Measurements from ENCODE around the gene NAPSA.
"Not testable (repeated sequence)": the region's sequence is repeated elsewhere in the genome, so short reads cannot be mapped to it uniquely, and the experiment has no call there.

Gene NAPSA

DNA sequence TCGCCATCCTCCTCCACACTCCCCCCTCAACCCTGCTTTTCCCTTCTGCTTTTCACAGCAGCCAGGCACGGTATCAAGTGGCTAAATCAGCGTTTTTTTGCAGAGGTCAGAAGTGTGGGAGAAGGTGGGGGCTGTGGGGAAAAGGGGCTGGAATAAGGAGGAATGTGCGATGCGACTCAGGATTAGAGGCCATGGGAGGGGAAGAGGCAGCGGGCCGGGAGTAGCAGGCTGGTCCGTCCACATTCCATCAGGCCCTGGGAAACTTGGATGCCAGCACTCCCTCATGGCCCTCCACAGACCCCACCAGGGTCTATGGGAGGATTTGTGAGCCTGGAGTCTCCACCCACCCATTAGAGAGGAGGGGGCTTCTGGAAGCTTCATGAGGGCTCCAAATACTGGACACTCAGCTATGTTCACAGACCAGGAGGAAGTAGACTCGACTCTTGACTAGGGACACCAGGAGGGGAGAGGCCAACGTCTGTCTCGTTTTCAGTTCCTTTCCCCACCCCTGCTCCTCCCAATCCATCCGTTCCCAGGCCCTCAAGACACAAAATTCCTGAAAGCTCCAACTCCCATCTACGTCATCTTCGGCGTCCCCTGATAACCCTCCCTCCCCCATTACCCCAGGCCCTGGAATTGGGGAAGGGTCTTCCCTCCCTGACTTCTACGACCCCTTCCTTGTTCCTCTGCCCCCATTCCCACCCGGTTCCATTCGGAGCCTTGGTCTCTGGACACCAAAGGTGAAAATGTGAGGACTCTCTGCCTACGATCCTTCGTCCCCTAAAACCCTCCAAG is 33.0 kb downstream of the NAPSA start:
- H3K4me3 ChIP-seq (ENCODE audit: low read depth, low read length), result peak overlapping the region; percentile 68
- DNase-seq (ENCODE audit: low read depth), result peak; percentile 48
- TF ChIP-seq, protein P1, sequence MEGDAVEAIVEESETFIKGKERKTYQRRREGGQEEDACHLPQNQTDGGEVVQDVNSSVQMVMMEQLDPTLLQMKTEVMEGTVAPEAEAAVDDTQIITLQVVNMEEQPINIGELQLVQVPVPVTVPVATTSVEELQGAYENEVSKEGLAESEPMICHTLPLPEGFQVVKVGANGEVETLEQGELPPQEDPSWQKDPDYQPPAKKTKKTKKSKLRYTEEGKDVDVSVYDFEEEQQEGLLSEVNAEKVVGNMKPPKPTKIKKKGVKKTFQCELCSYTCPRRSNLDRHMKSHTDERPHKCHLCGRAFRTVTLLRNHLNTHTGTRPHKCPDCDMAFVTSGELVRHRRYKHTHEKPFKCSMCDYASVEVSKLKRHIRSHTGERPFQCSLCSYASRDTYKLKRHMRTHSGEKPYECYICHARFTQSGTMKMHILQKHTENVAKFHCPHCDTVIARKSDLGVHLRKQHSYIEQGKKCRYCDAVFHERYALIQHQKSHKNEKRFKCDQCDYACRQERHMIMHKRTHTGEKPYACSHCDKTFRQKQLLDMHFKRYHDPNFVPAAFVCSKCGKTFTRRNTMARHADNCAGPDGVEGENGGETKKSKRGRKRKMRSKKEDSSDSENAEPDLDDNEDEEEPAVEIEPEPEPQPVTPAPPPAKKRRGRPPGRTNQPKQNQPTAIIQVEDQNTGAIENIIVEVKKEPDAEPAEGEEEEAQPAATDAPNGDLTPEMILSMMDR (IDR thresholded peaks at IDR 0.05; ENCODE audit: insufficient read depth, low read depth, low read length, missing control alignments), result no peak

DNA sequence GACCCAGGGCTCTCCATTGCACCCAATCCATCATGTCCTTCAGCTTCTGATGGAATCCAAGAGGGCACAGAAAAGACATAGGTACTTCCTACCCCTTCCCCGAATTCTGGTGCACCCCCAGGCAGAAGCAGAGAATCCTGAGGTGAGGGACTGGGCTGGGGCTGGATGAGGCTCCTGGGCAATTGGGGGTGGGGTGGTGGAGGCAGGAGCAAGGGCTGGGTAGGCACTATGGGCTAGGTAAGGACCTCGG is 33.5 kb downstream of the NAPSA start:
- DNase-seq (ENCODE audit: low read depth), result peak; percentile 19
- TF ChIP-seq, protein P1 (IDR thresholded peaks at IDR 0.05; ENCODE audit: insufficient read depth, low read depth, low read length, missing control alignments), result no peak
- peak overlapping the region; percentile 68 for H3K4me3 ChIP-seq (ENCODE audit: low read depth, low read length)

DNA sequence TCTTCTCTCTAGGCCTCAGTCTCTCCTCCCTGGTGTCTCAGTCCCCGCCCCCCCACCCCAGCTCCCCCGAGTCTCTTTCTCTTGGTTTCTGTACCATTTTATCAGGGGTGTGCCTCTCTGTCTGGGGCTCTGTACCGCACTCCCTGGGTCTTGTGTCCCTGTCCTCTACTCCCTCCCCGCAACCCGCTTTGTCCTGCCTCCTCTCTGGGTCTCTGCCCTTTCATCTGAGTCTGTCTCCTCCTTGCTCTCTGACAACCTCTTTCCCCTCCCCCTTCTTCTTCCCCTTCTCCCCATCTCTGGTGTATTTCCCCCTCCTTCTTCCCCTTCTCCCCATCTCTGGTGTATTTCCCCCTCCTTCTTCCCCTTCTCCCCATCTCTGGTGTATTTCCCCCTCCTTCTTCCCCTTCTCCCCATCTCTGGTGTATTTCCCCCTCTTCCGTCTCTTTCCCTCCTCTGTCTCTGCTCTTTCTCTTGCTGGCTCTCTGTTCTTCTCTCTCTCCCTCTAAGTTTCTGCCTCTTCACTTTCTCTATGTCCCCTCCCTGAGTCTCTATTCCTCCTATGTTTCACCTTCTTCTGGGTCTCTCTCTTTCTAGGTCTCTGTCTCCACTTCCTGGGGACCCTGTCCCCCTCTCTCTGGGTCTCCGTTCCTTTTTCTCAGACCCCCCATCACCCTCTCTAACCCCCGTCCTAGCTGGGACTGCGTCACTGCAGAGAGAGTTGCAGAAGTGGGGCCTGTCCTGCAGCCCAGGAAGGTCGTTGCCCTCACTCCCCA is 34.0 kb downstream of the NAPSA start:
- H3K4me3 ChIP-seq (ENCODE audit: low read depth, low read length), result peak overlapping the region; percentile 68
- TF ChIP-seq, protein P1 (IDR thresholded peaks at IDR 0.05; ENCODE audit: insufficient read depth, low read depth, low read length, missing control alignments), result no peak
- peak; percentile 57 for DNase-seq (ENCODE audit: low read depth)

DNA sequence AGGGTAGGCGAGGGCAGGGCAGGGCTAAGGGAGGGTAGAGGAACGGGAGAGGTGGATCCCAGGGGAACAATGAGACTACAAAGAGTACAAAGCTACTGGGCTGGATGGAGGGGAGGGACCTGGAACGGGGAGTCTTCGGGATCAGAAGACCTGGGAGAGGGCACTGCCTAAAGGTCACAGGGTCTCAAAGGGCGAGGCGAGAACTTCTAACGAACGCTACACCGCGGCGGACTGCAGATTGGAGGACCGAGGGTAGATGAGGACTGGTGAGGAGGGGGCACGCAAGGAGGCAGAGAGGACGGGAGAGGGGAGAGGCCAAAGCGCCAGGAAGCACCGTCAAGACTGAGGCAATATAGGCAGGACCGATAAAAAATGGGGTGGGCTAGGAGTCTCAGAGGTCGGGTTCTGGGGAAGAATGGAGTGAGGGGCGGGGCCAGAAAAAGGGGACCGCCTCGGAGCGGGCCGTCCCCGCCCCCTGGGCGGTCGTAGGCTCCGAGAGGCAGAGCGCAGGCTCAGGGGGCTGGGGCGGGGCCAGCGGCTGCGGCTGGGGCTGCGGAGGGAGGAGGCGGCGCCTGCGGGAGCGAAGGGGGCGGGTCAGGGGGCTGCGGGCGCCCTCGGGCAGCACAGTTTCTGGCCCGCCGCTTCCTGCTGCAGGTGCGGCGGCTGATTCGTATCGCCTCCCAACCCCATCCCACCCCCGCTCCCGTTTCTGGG is 34.9 kb downstream of the NAPSA start:
- peak overlapping the region; percentile 68 for H3K4me3 ChIP-seq (ENCODE audit: low read depth, low read length)
- TF ChIP-seq, protein P1 (IDR thresholded peaks at IDR 0.05; ENCODE audit: insufficient read depth, low read depth, low read length, missing control alignments), result no peak
- peak; percentile 95 for DNase-seq (ENCODE audit: low read depth)

DNA sequence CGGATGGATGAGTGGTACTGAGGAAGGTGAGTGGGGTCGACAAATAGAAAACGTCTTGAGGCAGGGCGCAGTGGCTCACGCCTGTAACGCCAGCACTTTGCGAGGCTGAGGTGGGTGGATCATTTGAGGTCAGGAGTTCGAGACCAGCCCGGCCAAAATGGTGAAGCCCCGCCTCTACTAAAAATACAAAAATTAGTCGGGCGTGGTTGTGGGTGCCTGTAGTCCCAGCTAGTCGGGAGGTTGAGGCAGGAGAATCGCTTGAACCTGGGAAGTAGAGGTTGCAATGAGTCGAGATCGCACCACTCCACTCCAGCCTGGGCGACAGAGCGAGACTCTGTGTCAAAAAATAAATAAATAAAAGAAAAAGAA is 35.5 kb downstream of the NAPSA start:
- DNase-seq (ENCODE audit: low read depth), result not testable (repeated sequence)
- H3K4me3 ChIP-seq (ENCODE audit: low read depth, low read length), result peak overlapping the region; percentile 68

DNA sequence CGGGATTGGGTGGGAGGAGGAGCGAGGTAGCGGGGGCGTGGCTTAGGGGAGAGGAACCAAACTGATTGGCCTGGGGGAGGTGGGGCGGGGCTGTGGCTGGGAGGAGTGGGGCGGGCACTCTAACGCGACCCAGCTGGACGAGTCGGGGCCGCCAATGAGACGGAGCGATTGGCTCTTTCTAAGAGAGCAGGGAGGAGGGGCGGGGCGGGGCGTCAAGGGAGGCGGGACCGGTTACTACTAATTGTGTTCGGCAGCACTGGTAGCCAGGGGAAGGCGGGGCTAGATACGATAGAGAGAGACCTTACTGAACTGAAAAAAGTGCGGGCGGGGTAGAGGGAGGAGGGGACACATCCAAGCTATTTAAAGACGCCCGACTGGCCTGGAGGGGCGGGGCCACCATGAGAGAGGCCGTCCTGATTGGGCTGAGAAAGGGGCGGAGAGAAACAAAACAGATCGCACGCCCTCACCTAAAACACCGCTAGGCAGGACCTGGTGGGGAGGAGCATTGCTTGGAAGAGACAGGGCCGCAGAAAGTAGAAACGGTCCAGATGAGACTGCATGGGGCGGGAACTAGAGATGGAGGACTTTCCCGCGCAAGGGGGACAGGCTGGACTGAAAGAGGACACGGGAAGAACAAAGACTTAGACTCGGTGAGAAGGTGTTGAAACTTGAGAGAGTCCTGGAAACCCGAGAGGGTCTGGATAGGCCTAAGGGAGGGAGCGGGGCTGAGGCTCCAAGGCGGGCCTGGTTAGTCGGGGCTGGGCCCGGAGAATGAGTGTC is 36.1 kb downstream of the NAPSA start, which contains the start of gene KCNC3:
TSS of gene KCNC3 (minus strand) at position 232 of the 780 bp plus-strand sequence. CDS start 295 bp downstream, outside the sequence.
- DNase-seq (ENCODE audit: low read depth), result peak; percentile 99
- H3K4me3 ChIP-seq (ENCODE audit: low read depth, low read length), result peak within 1 kb of the TSS; percentile 68
- TF ChIP-seq, protein P1 (IDR thresholded peaks at IDR 0.05; ENCODE audit: insufficient read depth, low read depth, low read length, missing control alignments), result no peak

DNA sequence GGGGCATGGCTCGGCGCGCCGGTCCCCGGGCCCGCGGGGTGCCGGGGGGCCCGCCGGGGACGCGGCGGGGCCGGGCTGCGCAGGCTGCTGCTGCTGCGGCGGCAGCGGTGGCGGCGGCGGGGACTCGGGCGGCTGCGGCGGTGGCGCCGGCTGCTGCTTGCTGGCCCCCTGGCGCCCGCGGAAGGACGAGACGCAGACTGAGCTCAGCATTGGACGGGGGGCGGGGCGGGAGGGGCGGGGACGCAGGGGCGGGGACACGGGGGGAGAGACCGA is 36.6 kb downstream of the NAPSA start:
- TF ChIP-seq, protein P1 (IDR thresholded peaks at IDR 0.05; ENCODE audit: insufficient read depth, low read depth, low read length, missing control alignments), result no peak
- no peak for DNase-seq (ENCODE audit: low read depth)
- no peak overlapping the region; the same call in 1 of the 2 replicates for H3K4me3 ChIP-seq (ENCODE audit: low read depth, low read length)

All from GM12865 (cell line).